Gastrocnemius medialis (tissue), 4 donors: Measurements from ENCODE around the gene DCAF8.

Experiments used
- POLR2A ChIP-seq, 2 donors: fragments of 450-650 bp; IDR thresholded peaks; one replicate each; pipeline ENCODE4 v1.6.1; 2017; ENCODE audit warnings: antibody characterized with exemption in 2 of 2, mild to moderate bottlenecking in 2 of 2, moderate library complexity in 2 of 2
- TF ChIP-seq, protein P1 (sequence below), 5 experiments: fragments of 450-650 bp in 3 of 5; fragments of 200-600 bp in 2 of 5; sonication (generic) in 2 of 5; IDR thresholded peaks in 4 of 5; conservative IDR thresholded peaks in 1 of 5; 1 replicate in 4 of 5; 2 replicates in 1 of 5; pipeline ENCODE4 v1.5.1; 2016 to 2019; ENCODE audit warnings: antibody characterized with exemption in 5 of 5, mild to moderate bottlenecking in 3 of 5, moderate library complexity in 3 of 5

DNA sequence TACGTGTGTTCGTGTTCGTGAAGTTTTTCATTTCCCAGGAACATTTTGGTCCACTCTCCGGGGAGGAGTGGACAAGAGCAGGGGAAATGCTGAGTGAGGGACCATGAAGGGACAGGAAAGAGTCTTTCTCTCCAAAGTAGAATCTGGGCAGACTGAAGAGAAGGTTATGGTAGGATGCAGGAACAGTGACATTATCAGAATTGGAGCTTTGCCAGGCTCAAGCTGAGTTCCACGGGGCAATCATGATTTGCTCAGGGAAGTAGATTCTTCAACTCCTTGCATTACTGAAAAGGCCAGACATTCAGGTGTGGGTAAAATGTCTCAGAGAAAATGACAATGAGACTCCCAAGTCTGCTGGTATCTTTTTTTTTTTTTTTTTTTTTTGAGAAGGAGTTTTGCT is 94.3 kb downstream of the DCAF8 start:
- TF ChIP-seq, protein P1, sequence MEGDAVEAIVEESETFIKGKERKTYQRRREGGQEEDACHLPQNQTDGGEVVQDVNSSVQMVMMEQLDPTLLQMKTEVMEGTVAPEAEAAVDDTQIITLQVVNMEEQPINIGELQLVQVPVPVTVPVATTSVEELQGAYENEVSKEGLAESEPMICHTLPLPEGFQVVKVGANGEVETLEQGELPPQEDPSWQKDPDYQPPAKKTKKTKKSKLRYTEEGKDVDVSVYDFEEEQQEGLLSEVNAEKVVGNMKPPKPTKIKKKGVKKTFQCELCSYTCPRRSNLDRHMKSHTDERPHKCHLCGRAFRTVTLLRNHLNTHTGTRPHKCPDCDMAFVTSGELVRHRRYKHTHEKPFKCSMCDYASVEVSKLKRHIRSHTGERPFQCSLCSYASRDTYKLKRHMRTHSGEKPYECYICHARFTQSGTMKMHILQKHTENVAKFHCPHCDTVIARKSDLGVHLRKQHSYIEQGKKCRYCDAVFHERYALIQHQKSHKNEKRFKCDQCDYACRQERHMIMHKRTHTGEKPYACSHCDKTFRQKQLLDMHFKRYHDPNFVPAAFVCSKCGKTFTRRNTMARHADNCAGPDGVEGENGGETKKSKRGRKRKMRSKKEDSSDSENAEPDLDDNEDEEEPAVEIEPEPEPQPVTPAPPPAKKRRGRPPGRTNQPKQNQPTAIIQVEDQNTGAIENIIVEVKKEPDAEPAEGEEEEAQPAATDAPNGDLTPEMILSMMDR (IDR thresholded peaks at IDR 0.05 in 4 of 5, conservative IDR thresholded peaks at IDR 0.05 in 1 of 5), result no peak
- no peak for TF ChIP-seq POLR2A (IDR thresholded peaks at IDR 0.05)
